Brain microvascular endothelial cell (primary cell): ENCODE data around the gene ZNF10.
A peak's percentile ranks its signal among the peaks of the same experiment; 100 is the strongest.

Experiments
- DNase-seq: peaks from one replicate; pipeline ENCODE4 v3.0.0-alpha.2; 2020
- H3K27ac ChIP-seq: fragments of 250-450 bp; sonication (Bioruptor Pico); 2 replicates; pipeline ENCODE4 v1.5.1; 2020; ENCODE audit warnings: mild to moderate bottlenecking, moderate library complexity
- H3K27me3 ChIP-seq: fragments of 250-450 bp; sonication (Bioruptor Pico); replicated peaks from 2 replicates; pipeline ENCODE4 v1.5.1; 2020; ENCODE audit warnings: mild to moderate bottlenecking
- H3K36me3 ChIP-seq: fragments of 250-450 bp; sonication (Bioruptor Pico); replicated peaks from 2 replicates; pipeline ENCODE4 v1.5.1; 2020; ENCODE audit warnings: mild to moderate bottlenecking
- H3K4me3 ChIP-seq: 2 replicates; pipeline ENCODE4 v1.5.1; 2011; ENCODE audit warnings: low read depth, mild to moderate bottlenecking, control low read depth, low read length, moderate library complexity
- CTCF ChIP-seq: IDR thresholded peaks from 2 replicates; pipeline ENCODE4 v1.5.1; 2011; ENCODE audit warnings: low read depth, mild to moderate bottlenecking, moderate library complexity, low read length, control low read depth, inconsistent platforms; ENCODE audit errors: missing control alignments
- in situ Hi-C: cut with HindIII; loops from 2 replicates; pipeline ENCODE4 v1.10.0; 2017; ENCODE audit warnings: low sequenced_read_pairs, low pct_ligation_motif_present

Gene ZNF10

GRCh38 chr12:133172491-133172890 lies 42.1 kb downstream of the ZNF10 start:
- H3K27ac ChIP-seq = no peak overlapping the region
- no peaks in the 10 kb centered on the region for H3K27me3 ChIP-seq
- DNase-seq = no peak
- no peaks in the 10 kb centered on the region for H3K36me3 ChIP-seq
- in situ Hi-C loops = no loop called here
- TF ChIP-seq CTCF = no peak
- no peak overlapping the region for H3K4me3 ChIP-seq

GRCh38 chr12:133174901-133175300 lies 44.5 kb downstream of the ZNF10 start:
- no peak for TF ChIP-seq CTCF
- H3K27me3 ChIP-seq = no peaks in the 10 kb centered on the region
- no peak overlapping the region for H3K27ac ChIP-seq
- H3K36me3 ChIP-seq = no peaks in the 10 kb centered on the region
- H3K4me3 ChIP-seq = no peak overlapping the region
- in situ Hi-C loops = no loop called here
- no peak for DNase-seq

- in situ Hi-C loops = no loop called here
- DNase-seq = no peak
- no peak overlapping the region for H3K4me3 ChIP-seq
Observed at GRCh38 chr12:133180669-133181068, 50.2 kb downstream of the ZNF10 start.

GRCh38 chr12:133181238-133181959 lies 51.0 kb downstream of the ZNF10 start, which contains the start of gene ZNF268:
Gene ZNF268, plus strand, starts transcription at chr12:133181495. Its CDS starts 503 bp downstream, at chr12:133181998.
- no peaks in the 10 kb centered on the region for H3K27me3 ChIP-seq
- in situ Hi-C loops = no loop called here
- H3K27ac ChIP-seq = peak within 1 kb of the TSS; percentile 66
- DNase-seq = peak; percentile 90
- TF ChIP-seq CTCF = peak; percentile 90
- peaks cover 11% of the 10 kb centered on the region for H3K36me3 ChIP-seq
- H3K4me3 ChIP-seq = peak within 1 kb of the TSS; percentile 97

More at GRCh38 chr12:133180669-133181068, 50.2 kb downstream of the ZNF10 start:
- no peak overlapping the region for H3K27ac ChIP-seq
- no peak for TF ChIP-seq CTCF
- H3K27me3 ChIP-seq = no peaks in the 10 kb centered on the region
- peaks cover 6% of the 10 kb centered on the region for H3K36me3 ChIP-seq

GRCh38 chr12:133190176-133190575 lies 59.7 kb downstream of the ZNF10 start:
- Histone ChIP-seq H3K36me3 (peaks cover 84% of the 10 kb centered on the region), H3K4me3 (no peak overlapping the region), H3K27ac (no peak overlapping the region), H3K27me3 (no peaks in the 10 kb centered on the region)
- TF ChIP-seq CTCF = no peak
- in situ Hi-C loops = no loop called here
- no peak for DNase-seq

GRCh38 chr12:133192847-133193246 lies 62.4 kb downstream of the ZNF10 start:
- no peak for DNase-seq
- TF ChIP-seq CTCF = no peak
- in situ Hi-C loops = no loop called here
- Histone ChIP-seq H3K36me3 (peaks cover 78% of the 10 kb centered on the region), H3K4me3 (no peak overlapping the region), H3K27ac (no peak overlapping the region), H3K27me3 (no peaks in the 10 kb centered on the region)
